ENCODE results near the gene IL23A.

IL23A gene

DNA sequence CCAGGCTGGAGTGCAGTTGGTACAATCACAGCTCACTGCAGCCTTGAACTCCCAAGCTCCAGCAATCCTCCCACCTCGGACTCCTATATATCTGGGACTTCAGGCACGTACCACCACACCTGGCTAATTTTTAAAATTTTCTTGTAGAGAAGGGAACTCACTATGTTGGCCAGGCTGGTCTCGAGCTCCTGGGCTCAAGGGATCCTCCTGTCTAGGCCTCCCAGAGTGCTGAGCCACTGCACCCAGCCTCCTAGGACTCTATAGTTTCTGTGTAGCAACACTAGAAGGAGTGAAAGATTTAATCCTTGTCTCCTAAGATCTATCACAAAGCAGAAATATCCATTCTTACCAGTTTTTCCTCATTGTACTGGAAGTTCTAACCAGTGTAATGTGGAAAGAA lies 28.3 kb downstream of the IL23A start:
- TF ChIP-seq ZFP30 (CRISPR knock-in tag; IDR thresholded peaks at IDR 0.05) (no peak), ZNF70 (CRISPR knock-in tag; IDR thresholded peaks at IDR 0.05) (no peak)
- ATAC-seq, result no peak

DNA sequence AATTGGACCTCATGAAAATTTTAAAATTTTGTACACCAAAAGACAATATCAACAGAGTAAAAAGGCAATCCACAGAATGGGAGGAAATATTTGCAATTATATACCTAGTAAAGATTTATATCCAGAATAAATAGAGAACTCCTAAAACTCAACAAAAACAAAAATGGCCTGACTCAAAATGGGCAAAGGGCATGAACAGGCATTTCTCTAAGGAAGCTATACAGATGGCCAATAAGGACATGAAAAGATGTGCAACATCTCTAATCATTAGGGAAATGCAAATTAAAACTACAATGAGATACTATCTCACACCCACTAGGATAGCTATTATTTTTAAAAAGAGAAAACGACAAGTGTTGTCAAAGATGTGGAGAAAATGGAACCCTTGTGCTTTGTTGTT lies 34.8 kb downstream of the IL23A start:
- TF ChIP-seq GLIS3 (CRISPR knock-in tag; IDR thresholded peaks at IDR 0.05) (no peak), ZNF8 (CRISPR knock-in tag; IDR thresholded peaks at IDR 0.05) (no peak), BACH2 (CRISPR knock-in tag; IDR thresholded peaks at IDR 0.05; ENCODE audit: borderline replicate concordance) (no peak), RARB (CRISPR knock-in tag; IDR thresholded peaks at IDR 0.05) (no peak)
- ATAC-seq, result no peak

DNA sequence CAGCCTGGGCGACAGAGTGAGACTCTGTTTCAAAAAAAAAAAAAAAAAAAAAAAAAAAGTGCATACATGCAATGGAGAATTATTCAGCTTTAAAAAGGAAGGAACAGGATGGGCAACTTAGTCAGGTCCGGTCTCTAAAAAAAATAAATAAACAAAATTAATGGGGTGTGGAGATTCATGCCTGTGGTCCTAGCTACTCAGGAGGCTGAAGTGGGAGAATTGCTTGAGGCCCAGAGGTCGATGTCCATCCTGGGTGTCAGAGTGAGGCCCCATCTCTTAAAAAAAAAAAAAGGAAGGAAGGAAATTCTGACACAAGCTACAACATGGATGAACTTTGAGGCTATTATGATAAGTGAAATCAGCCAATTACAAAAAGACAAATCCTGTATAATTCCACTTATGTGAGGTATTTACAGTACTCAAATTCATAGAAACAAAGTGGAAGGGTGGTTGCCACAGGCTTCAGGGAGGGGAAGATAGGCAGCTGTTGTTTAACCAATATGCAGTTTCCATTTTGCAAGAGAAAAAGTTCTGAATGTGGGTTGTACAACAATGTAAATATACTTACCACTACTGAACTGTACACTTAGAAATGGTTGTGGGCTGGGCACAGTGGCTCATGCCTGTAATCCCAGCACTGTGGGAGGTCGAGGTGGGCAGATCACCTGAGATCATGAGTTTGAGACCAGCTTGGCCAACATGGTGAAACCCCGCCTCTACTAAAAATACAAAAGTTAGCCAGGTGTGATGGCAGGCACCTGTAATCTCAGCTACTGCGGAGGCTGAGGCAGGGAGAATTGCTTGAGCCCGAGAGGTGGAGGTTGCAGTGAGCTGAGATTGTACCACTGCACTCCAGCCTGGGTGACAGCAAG lies 36.3 kb downstream of the IL23A start:
- ATAC-seq, result no peak
- TF ChIP-seq ZC3H10 (CRISPR knock-in tag; IDR thresholded peaks at IDR 0.05) (no peak), PATZ1 (CRISPR knock-in tag; IDR thresholded peaks at IDR 0.05; ENCODE audit: borderline replicate concordance) (no peak)

GRCh38 chr12:56375598-56376434 lies 37.1 kb downstream of the IL23A start:
- no peak for ATAC-seq
- no peak for TF ChIP-seq RARB (CRISPR knock-in tag; IDR thresholded peaks at IDR 0.05)
- no peak for TF ChIP-seq ISL1 (CRISPR knock-in tag; IDR thresholded peaks at IDR 0.05)
- no peak for TF ChIP-seq ZNF70 (CRISPR knock-in tag; IDR thresholded peaks at IDR 0.05)
- no peak for TF ChIP-seq ZFP3 (CRISPR knock-in tag; IDR thresholded peaks at IDR 0.05)
- no peak for TF ChIP-seq ZNF8 (CRISPR knock-in tag; IDR thresholded peaks at IDR 0.05)
- TF ChIP-seq BACH2 (CRISPR knock-in tag; IDR thresholded peaks at IDR 0.05; ENCODE audit: borderline replicate concordance), result no peak
- TF ChIP-seq, protein P1, sequence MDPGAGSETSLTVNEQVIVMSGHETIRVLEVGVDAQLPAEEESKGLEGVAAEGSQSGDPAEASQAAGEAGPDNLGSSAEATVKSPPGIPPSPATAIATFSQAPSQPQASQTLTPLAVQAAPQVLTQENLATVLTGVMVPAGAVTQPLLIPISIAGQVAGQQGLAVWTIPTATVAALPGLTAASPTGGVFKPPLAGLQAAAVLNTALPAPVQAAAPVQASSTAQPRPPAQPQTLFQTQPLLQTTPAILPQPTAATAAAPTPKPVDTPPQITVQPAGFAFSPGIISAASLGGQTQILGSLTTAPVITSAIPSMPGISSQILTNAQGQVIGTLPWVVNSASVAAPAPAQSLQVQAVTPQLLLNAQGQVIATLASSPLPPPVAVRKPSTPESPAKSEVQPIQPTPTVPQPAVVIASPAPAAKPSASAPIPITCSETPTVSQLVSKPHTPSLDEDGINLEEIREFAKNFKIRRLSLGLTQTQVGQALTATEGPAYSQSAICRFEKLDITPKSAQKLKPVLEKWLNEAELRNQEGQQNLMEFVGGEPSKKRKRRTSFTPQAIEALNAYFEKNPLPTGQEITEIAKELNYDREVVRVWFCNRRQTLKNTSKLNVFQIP (CRISPR knock-in tag; IDR thresholded peaks at IDR 0.05; ENCODE audit: borderline replicate concordance, low read depth), result no peak
- TF ChIP-seq OSR1 (CRISPR knock-in tag; IDR thresholded peaks at IDR 0.05), result no peak
- TF ChIP-seq ZFP30 (CRISPR knock-in tag; IDR thresholded peaks at IDR 0.05), result no peak
- TF ChIP-seq TCF4 (CRISPR knock-in tag; IDR thresholded peaks at IDR 0.05; ENCODE audit: borderline replicate concordance), result no peak
- TF ChIP-seq CSRNP3 (CRISPR knock-in tag; IDR thresholded peaks at IDR 0.05), result no peak
- no peak for TF ChIP-seq PATZ1 (CRISPR knock-in tag; IDR thresholded peaks at IDR 0.05; ENCODE audit: borderline replicate concordance)

GRCh38 chr12:56377310-56377988 lies 38.8 kb downstream of the IL23A start:
- peak; percentile 63 for ATAC-seq
- TF ChIP-seq TCF4 (CRISPR knock-in tag; IDR thresholded peaks at IDR 0.05; ENCODE audit: borderline replicate concordance), result no peak
- no peak for TF ChIP-seq SNAI2 (CRISPR knock-in tag; IDR thresholded peaks at IDR 0.05)
- TF ChIP-seq ZFP30 (CRISPR knock-in tag; IDR thresholded peaks at IDR 0.05), result no peak
- TF ChIP-seq ZC3H10 (CRISPR knock-in tag; IDR thresholded peaks at IDR 0.05), result no peak
- no peak for TF ChIP-seq RARB (CRISPR knock-in tag; IDR thresholded peaks at IDR 0.05)
- TF ChIP-seq ZNF70 (CRISPR knock-in tag; IDR thresholded peaks at IDR 0.05), result no peak
- TF ChIP-seq TOX (CRISPR knock-in tag; IDR thresholded peaks at IDR 0.05; ENCODE audit: borderline replicate concordance), result no peak
- no peak for TF ChIP-seq CSRNP3 (CRISPR knock-in tag; IDR thresholded peaks at IDR 0.05)
- TF ChIP-seq CREB5 (CRISPR knock-in tag; IDR thresholded peaks at IDR 0.05; ENCODE audit: low read depth), result no peak
- TF ChIP-seq ESRRG (CRISPR knock-in tag; IDR thresholded peaks at IDR 0.05), result no peak
- TF ChIP-seq ZFP3 (CRISPR knock-in tag; IDR thresholded peaks at IDR 0.05), result no peak
- TF ChIP-seq ISL1 (CRISPR knock-in tag; IDR thresholded peaks at IDR 0.05), result no peak
- TF ChIP-seq OSR1 (CRISPR knock-in tag; IDR thresholded peaks at IDR 0.05), result no peak
- no peak for TF ChIP-seq ARNTL (CRISPR knock-in tag; IDR thresholded peaks at IDR 0.05; ENCODE audit: borderline replicate concordance, low read depth)
- TF ChIP-seq ZNF565 (CRISPR knock-in tag; conservative IDR thresholded peaks at IDR 0.05; ENCODE audit: low read depth), result no peak

Measured in SK-N-SH treated with all-trans-retinoic acid at 6 μM for 48 hours (cell line).